SK-N-SH treated with all-trans-retinoic acid at 6 μM for 48 hours (cell line): ENCODE data around the gene STC2.

Source experiments
- ATAC-seq: fragments of 200-7000 bp; cut with Tn5 transposase; 3 replicates; pipeline ENCODE4 v1.9.1; 2020; ENCODE audit warnings: mild to moderate bottlenecking, moderate library complexity
- ARNTL ChIP-seq: fragments of 450-650 bp; formaldehyde crosslinking; IDR thresholded peaks from 2 replicates; pipeline ENCODE4 v1.5.0; 2020; ENCODE audit warnings: low read depth, mild to moderate bottlenecking, moderate library complexity, borderline replicate concordance
- CSDC2 ChIP-seq: fragments of 250-450 bp; sonication (Bioruptor Pico); IDR thresholded peaks from 2 replicates; pipeline ENCODE4 v1.5.0; 2020; ENCODE audit warnings: mild to moderate bottlenecking, moderate library complexity
- GLIS3 ChIP-seq: fragments of 250-450 bp; sonication (Bioruptor Pico); IDR thresholded peaks from 2 replicates; pipeline ENCODE4 v1.5.0; 2020; ENCODE audit warnings: mild to moderate bottlenecking, moderate library complexity
- ISL1 ChIP-seq: fragments of 250-450 bp; sonication (Bioruptor Pico); IDR thresholded peaks from 2 replicates; pipeline ENCODE4 v2.1.2; 2022; ENCODE audit warnings: mild to moderate bottlenecking, moderate library complexity
- OSR1 ChIP-seq: fragments of 250-450 bp; sonication (Bioruptor Pico); IDR thresholded peaks from 2 replicates; pipeline ENCODE4 v1.8.0; 2022; ENCODE audit warnings: moderate library complexity, mild to moderate bottlenecking, inconsistent platforms
- PPARA ChIP-seq: fragments of 250-450 bp; sonication (Bioruptor Pico); IDR thresholded peaks from 2 replicates; pipeline ENCODE4 v1.5.0; 2020; ENCODE audit warnings: mild to moderate bottlenecking, borderline replicate concordance
- RARB ChIP-seq: fragments of 250-450 bp; sonication (Bioruptor Pico); IDR thresholded peaks from 2 replicates; pipeline ENCODE4 v1.8.0; 2021; ENCODE audit warnings: mild to moderate bottlenecking, moderate library complexity
- SNAI2 ChIP-seq: fragments of 250-450 bp; sonication (Bioruptor Pico); IDR thresholded peaks from 2 replicates; pipeline ENCODE4 v1.5.0; 2020; ENCODE audit warnings: mild to moderate bottlenecking, moderate library complexity
- TCF4 ChIP-seq: fragments of 250-450 bp; sonication (Bioruptor Pico); IDR thresholded peaks from 2 replicates; pipeline ENCODE4 v1.8.0; 2021; ENCODE audit warnings: mild to moderate bottlenecking, moderate library complexity, borderline replicate concordance
- TOX ChIP-seq: fragments of 250-450 bp; sonication (Bioruptor Pico); IDR thresholded peaks from 2 replicates; pipeline ENCODE4 v1.8.0; 2021; ENCODE audit warnings: mild to moderate bottlenecking, moderate library complexity, borderline replicate concordance
- ZC3H10 ChIP-seq: fragments of 250-450 bp; sonication (Bioruptor Pico); IDR thresholded peaks from 2 replicates; pipeline ENCODE4 v1.5.1; 2021; ENCODE audit warnings: mild to moderate bottlenecking, moderate library complexity
- ZFP3 ChIP-seq: fragments of 250-450 bp; sonication (Bioruptor Pico); IDR thresholded peaks from 2 replicates; pipeline ENCODE4 v1.5.0; 2020; ENCODE audit warnings: mild to moderate bottlenecking, moderate library complexity
- ZFP30 ChIP-seq: fragments of 450-650 bp; formaldehyde crosslinking; IDR thresholded peaks from 2 replicates; pipeline ENCODE4 v1.5.0; 2022; ENCODE audit warnings: mild to moderate bottlenecking, moderate library complexity
- ZNF70 ChIP-seq: fragments of 450-650 bp; formaldehyde crosslinking; IDR thresholded peaks from 2 replicates; pipeline ENCODE4 v1.5.0; 2020; ENCODE audit warnings: mild to moderate bottlenecking, moderate library complexity
- ZNF8 ChIP-seq: fragments of 450-650 bp; formaldehyde crosslinking; IDR thresholded peaks from 2 replicates; pipeline ENCODE4 v1.5.0; 2020; ENCODE audit warnings: mild to moderate bottlenecking, moderate library complexity
- TF ChIP-seq, protein P1 (sequence below): fragments of 250-450 bp; sonication (Bioruptor Pico); IDR thresholded peaks from 2 replicates; pipeline ENCODE4 v1.5.1; 2020; ENCODE audit warnings: low read depth, mild to moderate bottlenecking, moderate library complexity
- TF ChIP-seq, protein P2 (sequence below): fragments of 250-450 bp; sonication (Bioruptor Pico); IDR thresholded peaks from 2 replicates; pipeline ENCODE4 v1.5.1; 2021; ENCODE audit warnings: mild to moderate bottlenecking, moderate library complexity
- TF ChIP-seq, protein P3 (sequence below): fragments of 250-450 bp; sonication (Bioruptor Pico); IDR thresholded peaks from 2 replicates; pipeline ENCODE4 v1.5.0; 2020; ENCODE audit warnings: mild to moderate bottlenecking, moderate library complexity
- TF ChIP-seq, protein P4 (sequence below): fragments of 250-450 bp; sonication (Bioruptor Pico); IDR thresholded peaks from 2 replicates; pipeline ENCODE4 v1.8.0; 2021; ENCODE audit warnings: low read depth, mild to moderate bottlenecking, moderate library complexity, borderline replicate concordance

Gene STC2

DNA sequence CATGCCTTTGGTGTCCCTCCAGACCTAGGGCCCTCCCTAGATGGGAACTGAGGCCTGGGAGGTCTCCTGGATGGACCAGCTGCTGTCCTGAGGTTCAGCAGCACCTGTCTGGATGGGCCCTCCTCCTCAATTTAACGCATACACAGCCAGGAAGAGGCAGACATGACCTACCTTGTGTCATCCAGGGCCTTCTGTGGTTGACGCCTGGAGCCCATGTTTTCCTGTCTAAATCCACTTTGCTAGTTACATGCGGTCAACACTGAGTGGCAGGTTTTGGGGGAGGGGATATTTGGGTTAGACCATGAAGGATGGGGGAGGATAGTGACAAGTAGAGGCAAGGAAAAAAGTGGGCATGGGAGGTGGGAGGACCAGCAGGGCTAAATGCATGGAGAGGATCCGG, 3.1 kb upstream of the STC2 start:
- no peak for TF ChIP-seq CSDC2 (CRISPR knock-in tag)
- TF ChIP-seq, protein P1, sequence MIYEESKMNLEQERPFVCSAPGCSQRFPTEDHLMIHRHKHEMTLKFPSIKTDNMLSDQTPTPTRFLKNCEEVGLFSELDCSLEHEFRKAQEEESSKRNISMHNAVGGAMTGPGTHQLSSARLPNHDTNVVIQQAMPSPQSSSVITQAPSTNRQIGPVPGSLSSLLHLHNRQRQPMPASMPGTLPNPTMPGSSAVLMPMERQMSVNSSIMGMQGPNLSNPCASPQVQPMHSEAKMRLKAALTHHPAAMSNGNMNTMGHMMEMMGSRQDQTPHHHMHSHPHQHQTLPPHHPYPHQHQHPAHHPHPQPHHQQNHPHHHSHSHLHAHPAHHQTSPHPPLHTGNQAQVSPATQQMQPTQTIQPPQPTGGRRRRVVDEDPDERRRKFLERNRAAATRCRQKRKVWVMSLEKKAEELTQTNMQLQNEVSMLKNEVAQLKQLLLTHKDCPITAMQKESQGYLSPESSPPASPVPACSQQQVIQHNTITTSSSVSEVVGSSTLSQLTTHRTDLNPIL (CRISPR knock-in tag): no peak
- TF ChIP-seq ZNF70: no peak
- no peak for ATAC-seq

DNA sequence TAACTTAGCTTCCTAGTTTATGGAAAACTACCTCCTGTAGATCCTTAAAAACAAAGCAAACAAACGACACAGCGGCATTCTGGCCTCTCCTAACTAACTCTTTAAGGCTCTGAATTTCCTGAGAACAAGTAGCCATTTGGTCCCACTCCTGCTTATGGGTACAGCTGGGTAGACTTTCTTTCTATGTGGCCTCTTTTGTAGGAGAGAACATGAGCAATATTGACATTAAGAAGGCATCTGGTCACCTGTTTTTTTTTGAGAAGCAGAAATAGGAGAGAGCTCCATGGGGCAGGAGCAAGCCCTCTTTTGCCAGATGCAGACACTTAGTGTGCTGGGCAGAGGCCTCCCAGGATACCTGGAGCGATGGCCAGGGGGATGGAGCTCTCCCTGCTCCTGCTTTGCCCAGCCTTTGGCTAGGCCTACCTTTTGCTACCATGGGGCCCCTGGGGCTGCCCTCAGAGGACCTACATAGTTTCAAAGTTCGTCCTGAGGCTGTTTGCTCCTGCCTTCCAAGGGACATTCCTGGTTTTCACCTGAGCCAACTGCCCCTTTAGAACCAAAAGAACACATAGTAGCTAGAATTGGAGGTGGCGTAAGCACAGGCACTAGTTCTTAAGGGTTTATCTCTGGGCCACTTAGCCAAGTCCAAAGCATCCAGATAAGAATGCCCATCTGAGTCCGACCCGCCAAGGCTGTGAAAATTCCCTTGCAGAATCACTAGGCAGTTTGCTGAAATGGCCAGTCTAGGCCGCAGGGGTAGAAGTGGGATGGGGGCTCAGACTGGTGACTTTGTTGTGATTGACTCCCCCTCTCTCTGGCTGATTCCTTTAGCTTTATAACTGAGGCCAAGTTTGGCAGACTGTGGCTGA, 2.4 kb upstream of the STC2 start:
- TF ChIP-seq ISL1 (CRISPR knock-in tag) (no peak), ARNTL (CRISPR knock-in tag) (no peak), RARB (CRISPR knock-in tag) (no peak), TOX (no peak), GLIS3 (CRISPR knock-in tag) (no peak), ZNF70 (no peak), SNAI2 (CRISPR knock-in tag) (no peak), ZFP30 (CRISPR knock-in tag) (no peak), OSR1 (CRISPR knock-in tag) (no peak), TCF4 (CRISPR knock-in tag) (no peak), ZC3H10 (CRISPR knock-in tag) (no peak), ZFP3 (no peak)
- TF ChIP-seq, protein P2, sequence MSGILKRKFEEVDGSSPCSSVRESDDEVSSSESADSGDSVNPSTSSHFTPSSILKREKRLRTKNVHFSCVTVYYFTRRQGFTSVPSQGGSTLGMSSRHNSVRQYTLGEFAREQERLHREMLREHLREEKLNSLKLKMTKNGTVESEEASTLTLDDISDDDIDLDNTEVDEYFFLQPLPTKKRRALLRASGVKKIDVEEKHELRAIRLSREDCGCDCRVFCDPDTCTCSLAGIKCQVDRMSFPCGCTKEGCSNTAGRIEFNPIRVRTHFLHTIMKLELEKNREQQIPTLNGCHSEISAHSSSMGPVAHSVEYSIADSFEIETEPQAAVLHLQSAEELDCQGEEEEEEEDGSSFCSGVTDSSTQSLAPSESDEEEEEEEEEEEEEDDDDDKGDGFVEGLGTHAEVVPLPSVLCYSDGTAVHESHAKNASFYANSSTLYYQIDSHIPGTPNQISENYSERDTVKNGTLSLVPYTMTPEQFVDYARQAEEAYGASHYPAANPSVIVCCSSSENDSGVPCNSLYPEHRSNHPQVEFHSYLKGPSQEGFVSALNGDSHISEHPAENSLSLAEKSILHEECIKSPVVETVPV (CRISPR knock-in tag): no peak
- TF ChIP-seq, protein P3, sequence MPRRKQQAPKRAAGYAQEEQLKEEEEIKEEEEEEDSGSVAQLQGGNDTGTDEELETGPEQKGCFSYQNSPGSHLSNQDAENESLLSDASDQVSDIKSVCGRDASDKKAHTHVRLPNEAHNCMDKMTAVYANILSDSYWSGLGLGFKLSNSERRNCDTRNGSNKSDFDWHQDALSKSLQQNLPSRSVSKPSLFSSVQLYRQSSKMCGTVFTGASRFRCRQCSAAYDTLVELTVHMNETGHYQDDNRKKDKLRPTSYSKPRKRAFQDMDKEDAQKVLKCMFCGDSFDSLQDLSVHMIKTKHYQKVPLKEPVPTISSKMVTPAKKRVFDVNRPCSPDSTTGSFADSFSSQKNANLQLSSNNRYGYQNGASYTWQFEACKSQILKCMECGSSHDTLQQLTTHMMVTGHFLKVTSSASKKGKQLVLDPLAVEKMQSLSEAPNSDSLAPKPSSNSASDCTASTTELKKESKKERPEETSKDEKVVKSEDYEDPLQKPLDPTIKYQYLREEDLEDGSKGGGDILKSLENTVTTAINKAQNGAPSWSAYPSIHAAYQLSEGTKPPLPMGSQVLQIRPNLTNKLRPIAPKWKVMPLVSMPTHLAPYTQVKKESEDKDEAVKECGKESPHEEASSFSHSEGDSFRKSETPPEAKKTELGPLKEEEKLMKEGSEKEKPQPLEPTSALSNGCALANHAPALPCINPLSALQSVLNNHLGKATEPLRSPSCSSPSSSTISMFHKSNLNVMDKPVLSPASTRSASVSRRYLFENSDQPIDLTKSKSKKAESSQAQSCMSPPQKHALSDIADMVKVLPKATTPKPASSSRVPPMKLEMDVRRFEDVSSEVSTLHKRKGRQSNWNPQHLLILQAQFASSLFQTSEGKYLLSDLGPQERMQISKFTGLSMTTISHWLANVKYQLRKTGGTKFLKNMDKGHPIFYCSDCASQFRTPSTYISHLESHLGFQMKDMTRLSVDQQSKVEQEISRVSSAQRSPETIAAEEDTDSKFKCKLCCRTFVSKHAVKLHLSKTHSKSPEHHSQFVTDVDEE (CRISPR knock-in tag): no peak
- TF ChIP-seq, protein P4, sequence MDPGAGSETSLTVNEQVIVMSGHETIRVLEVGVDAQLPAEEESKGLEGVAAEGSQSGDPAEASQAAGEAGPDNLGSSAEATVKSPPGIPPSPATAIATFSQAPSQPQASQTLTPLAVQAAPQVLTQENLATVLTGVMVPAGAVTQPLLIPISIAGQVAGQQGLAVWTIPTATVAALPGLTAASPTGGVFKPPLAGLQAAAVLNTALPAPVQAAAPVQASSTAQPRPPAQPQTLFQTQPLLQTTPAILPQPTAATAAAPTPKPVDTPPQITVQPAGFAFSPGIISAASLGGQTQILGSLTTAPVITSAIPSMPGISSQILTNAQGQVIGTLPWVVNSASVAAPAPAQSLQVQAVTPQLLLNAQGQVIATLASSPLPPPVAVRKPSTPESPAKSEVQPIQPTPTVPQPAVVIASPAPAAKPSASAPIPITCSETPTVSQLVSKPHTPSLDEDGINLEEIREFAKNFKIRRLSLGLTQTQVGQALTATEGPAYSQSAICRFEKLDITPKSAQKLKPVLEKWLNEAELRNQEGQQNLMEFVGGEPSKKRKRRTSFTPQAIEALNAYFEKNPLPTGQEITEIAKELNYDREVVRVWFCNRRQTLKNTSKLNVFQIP: no peak
- ATAC-seq: no peak

DNA sequence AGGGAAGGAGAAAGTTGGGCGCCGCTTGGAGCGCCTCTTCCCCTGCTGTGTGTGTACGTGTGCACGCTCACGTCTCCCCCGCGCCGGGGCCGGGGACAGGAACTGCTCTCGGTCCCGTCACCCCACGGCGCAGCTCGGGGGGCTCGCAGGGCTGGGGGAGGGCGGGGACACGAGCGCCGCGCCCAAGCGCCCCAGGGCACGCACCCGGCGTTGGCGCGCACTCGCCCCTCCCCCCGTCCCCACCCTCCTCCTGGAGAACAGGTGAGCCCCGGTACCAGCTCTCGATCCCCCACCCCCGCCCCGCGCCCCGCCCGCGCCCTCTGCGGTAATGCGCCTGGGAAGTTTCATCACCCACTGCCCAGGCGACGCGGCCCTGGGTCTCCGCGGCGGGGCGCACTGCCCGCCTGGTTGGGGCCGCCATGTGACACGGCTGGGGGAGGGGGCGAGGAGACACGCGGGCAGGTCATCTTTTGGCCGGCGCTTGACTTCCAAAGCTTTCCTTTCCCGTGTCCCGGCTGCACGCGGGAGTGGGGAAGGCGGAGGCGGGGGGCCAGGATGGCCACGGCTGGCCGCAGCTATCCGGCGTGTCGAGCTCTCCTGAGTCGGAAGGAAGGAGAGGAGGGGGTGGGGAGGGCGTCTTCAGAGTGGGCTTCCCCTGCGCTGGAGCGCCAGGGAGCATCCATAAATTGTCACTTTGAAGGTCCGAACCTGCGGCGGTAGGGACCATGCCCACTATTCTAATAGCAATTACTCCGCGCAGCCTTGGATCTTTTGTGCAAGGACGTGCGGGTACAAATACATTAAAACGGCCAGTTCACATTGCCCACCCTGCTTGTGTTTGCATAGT, 1.5 kb upstream of the STC2 start:
- no peak for TF ChIP-seq ZFP30 (CRISPR knock-in tag)
- TF ChIP-seq OSR1 (CRISPR knock-in tag): no peak
- no peak for TF ChIP-seq CSDC2 (CRISPR knock-in tag)
- no peak for TF ChIP-seq ZNF8
- no peak for TF ChIP-seq ZFP3
- TF ChIP-seq RARB (CRISPR knock-in tag): no peak
- TF ChIP-seq, protein P2 (CRISPR knock-in tag): no peak
- no peak for TF ChIP-seq TCF4 (CRISPR knock-in tag)
- TF ChIP-seq PPARA: no peak
- TF ChIP-seq TOX: no peak
- ATAC-seq: no peak
